Transverse colon (tissue), 4 donors: ENCODE measurements around the gene SREBF1.

Experiments
- CTCF ChIP-seq, 5 experiments: fragments of 200-600 bp in 3 of 5; fragments of 450-650 bp in 2 of 5; sonication (generic) in 3 of 5; IDR thresholded peaks; 1 replicate in 2 of 5; 2 replicates in 3 of 5; pipeline ENCODE4 v1.5.1; 2016 to 2017; ENCODE audit warnings: antibody characterized with exemption in 5 of 5, inconsistent platforms in 3 of 5, mild to moderate bottlenecking in 2 of 5, moderate library complexity in 1 of 5
- EP300 ChIP-seq: sonication (generic); formaldehyde crosslinking; IDR thresholded peaks from one replicate; pipeline ENCODE4 v1.6.1; 2017; ENCODE audit warnings: antibody characterized with exemption, low read depth
- POLR2A ChIP-seq: fragments of 450-650 bp; IDR thresholded peaks from one replicate; pipeline ENCODE4 v1.6.1; 2016; ENCODE audit warnings: antibody characterized with exemption, mild to moderate bottlenecking, moderate library complexity
- POLR2AphosphoS5 ChIP-seq, 3 donors: sonication (generic); formaldehyde crosslinking; IDR thresholded peaks; one replicate each; pipeline ENCODE4 v1.6.1; 2016; ENCODE audit warnings: antibody characterized with exemption in 3 of 3

GRCh38 chr17:17810084-17810894 is 26.5 kb downstream of the SREBF1 start:
- TF ChIP-seq CTCF (IDR thresholded peaks at IDR 0.05): peak in 1 of 5 experiments; percentile 10
- peak in 1 of 3 donors; percentile 7 for TF ChIP-seq POLR2AphosphoS5 (IDR thresholded peaks at IDR 0.05)
- TF ChIP-seq POLR2A: no peak
- no peak for TF ChIP-seq EP300
